ENCODE data around the gene KIFAP3.

KIFAP3 gene

GRCh38 chr1:169924829-169925228 is 149.7 kb downstream of the KIFAP3 start:
- TF ChIP-seq FOXM1 (IDR thresholded peaks at IDR 0.05; ENCODE audit: borderline replicate concordance, low read depth) (no peak), CEBPB (IDR thresholded peaks at IDR 0.05) (no peak), ZBTB7A (IDR thresholded peaks at IDR 0.05; ENCODE audit: low read depth) (no peak), YY1 (IDR thresholded peaks at IDR 0.05; ENCODE audit: low read depth) (no peak), RAD21 (IDR thresholded peaks at IDR 0.05; ENCODE audit: low read depth) (no peak), TAF1 (IDR thresholded peaks at IDR 0.05; ENCODE audit: low read depth) (no peak), EP300 (IDR thresholded peaks at IDR 0.05; ENCODE audit: borderline replicate concordance) (no peak), REST (IDR thresholded peaks at IDR 0.05; ENCODE audit: low read depth) (no peak), NFIC (IDR thresholded peaks at IDR 0.05) (no peak), USF1 (IDR thresholded peaks at IDR 0.05) (no peak), EGR1 (IDR thresholded peaks at IDR 0.05) (no peak)
- TF ChIP-seq, protein P1, sequence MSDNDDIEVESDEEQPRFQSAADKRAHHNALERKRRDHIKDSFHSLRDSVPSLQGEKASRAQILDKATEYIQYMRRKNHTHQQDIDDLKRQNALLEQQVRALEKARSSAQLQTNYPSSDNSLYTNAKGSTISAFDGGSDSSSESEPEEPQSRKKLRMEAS (IDR thresholded peaks at IDR 0.05): no peak

DNA sequence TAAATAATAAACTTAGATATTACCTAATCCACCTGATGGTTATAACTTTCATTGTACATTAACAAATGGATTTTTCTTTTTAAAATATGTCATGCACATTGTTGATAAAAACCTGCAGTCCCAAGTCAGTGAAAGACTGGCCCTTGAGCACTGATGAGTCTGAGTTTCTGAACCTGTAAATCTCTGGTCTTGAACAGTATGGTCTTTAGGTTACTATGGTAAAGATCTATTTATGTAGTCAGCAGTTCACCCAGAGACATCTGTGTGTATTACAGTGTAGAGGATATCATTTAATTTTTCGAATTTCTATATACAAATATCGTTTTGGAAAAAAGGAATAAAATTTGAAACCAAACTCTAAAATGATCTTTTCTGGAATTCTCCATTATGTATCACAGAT is 150.4 kb downstream of the KIFAP3 start:
- no peak for TF ChIP-seq CREB1 (IDR thresholded peaks at IDR 0.05; ENCODE audit: low read depth)
- no peak for TF ChIP-seq ZBTB7A (IDR thresholded peaks at IDR 0.05; ENCODE audit: low read depth)
- TF ChIP-seq FOXM1 (IDR thresholded peaks at IDR 0.05; ENCODE audit: borderline replicate concordance, low read depth): no peak
- no peak for TF ChIP-seq EP300 (IDR thresholded peaks at IDR 0.05; ENCODE audit: borderline replicate concordance)
- no peak for TF ChIP-seq USF1 (IDR thresholded peaks at IDR 0.05)
- TF ChIP-seq CEBPB (IDR thresholded peaks at IDR 0.05): no peak
- no peak for TF ChIP-seq TCF12 (IDR thresholded peaks at IDR 0.05; ENCODE audit: low read depth)

DNA sequence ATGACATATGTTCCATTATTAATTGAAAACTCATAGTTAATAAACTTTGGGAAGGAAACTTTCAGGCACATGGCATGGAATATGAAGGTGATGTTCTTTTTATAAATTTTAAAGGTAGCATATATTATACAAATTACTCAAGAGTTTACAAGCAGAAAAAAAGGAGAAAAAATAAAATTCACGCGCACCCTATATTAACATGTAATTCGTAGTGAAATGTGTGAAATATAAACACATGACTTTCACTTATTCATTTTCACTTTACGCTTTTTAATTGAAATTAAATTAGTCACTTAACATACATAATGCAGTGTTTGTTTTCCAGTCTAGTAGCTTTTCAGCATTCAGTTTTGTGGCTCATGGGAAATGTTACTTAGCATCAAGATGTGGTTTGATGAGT is 153.4 kb downstream of the KIFAP3 start:
- no peak for TF ChIP-seq TCF12 (IDR thresholded peaks at IDR 0.05; ENCODE audit: low read depth)

- no peak for TF ChIP-seq RAD21 (IDR thresholded peaks at IDR 0.05; ENCODE audit: low read depth)
- no peak for TF ChIP-seq NFIC (IDR thresholded peaks at IDR 0.05)
Observed at GRCh38 chr1:169918927-169919326, 155.6 kb downstream of the KIFAP3 start.

- TF ChIP-seq RAD21 (IDR thresholded peaks at IDR 0.05; ENCODE audit: low read depth): no peak
- TF ChIP-seq YY1 (IDR thresholded peaks at IDR 0.05; ENCODE audit: low read depth): no peak
- TF ChIP-seq FOXM1 (IDR thresholded peaks at IDR 0.05; ENCODE audit: borderline replicate concordance, low read depth): no peak
- no peak for TF ChIP-seq TAF1 (IDR thresholded peaks at IDR 0.05; ENCODE audit: low read depth)
- TF ChIP-seq, protein P1 (IDR thresholded peaks at IDR 0.05): no peak
- TF ChIP-seq CEBPB (IDR thresholded peaks at IDR 0.05): no peak
- no peak for TF ChIP-seq CREB1 (IDR thresholded peaks at IDR 0.05; ENCODE audit: low read depth)
- no peak for TF ChIP-seq NFIC (IDR thresholded peaks at IDR 0.05)
- TF ChIP-seq TCF12 (IDR thresholded peaks at IDR 0.05; ENCODE audit: low read depth): no peak
Observed at GRCh38 chr1:169915150-169915549, 159.3 kb downstream of the KIFAP3 start.

- TF ChIP-seq CREB1 (IDR thresholded peaks at IDR 0.05; ENCODE audit: low read depth) (no peak), NFIC (IDR thresholded peaks at IDR 0.05) (no peak), CEBPB (IDR thresholded peaks at IDR 0.05) (no peak), EGR1 (IDR thresholded peaks at IDR 0.05) (no peak), RAD21 (IDR thresholded peaks at IDR 0.05; ENCODE audit: low read depth) (no peak), REST (IDR thresholded peaks at IDR 0.05; ENCODE audit: low read depth) (no peak), USF1 (IDR thresholded peaks at IDR 0.05) (no peak), TEAD4 (IDR thresholded peaks at IDR 0.05) (no peak), FOXM1 (IDR thresholded peaks at IDR 0.05; ENCODE audit: borderline replicate concordance, low read depth) (no peak), TAF1 (IDR thresholded peaks at IDR 0.05; ENCODE audit: low read depth) (no peak), YY1 (IDR thresholded peaks at IDR 0.05; ENCODE audit: low read depth) (no peak), TCF12 (IDR thresholded peaks at IDR 0.05; ENCODE audit: low read depth) (no peak), ZBTB7A (IDR thresholded peaks at IDR 0.05; ENCODE audit: low read depth) (no peak), EP300 (IDR thresholded peaks at IDR 0.05; ENCODE audit: borderline replicate concordance) (no peak)
- TF ChIP-seq, protein P1 (IDR thresholded peaks at IDR 0.05): no peak
Observed at GRCh38 chr1:169914531-169914930, 160.0 kb downstream of the KIFAP3 start.

Data from Ishikawa (cell line).